Stimulated activated effector memory CD8-positive, alpha-beta T cell treated with anti-CD3 and anti-CD28 coated beads, Interleukin-12 subunit alpha, Interleukin-12 subunit beta, amount 100 ng/mL, for 72 hours (primary cell): Measurements from ENCODE around the gene PSMD9.
"Not testable (repeated sequence)": the region's sequence is repeated elsewhere in the genome, so short reads cannot be mapped to it uniquely, and the experiment has no call there.

Source experiments
- ATAC-seq: fragments of 150-1000 bp; cut with Tn5 transposase; 2 replicates; pipeline ENCODE4 v1.10.0; 2021
- DNase-seq, 2 donors: peaks; one replicate each; pipeline ENCODE4 v3.0.0; 2021 to 2022; ENCODE audit warnings: low spot score in 2 of 2
- H3K27ac Mint-ChIP-seq: one replicate; pipeline ENCODE4 v1.8.0; 2022; ENCODE audit warnings: mild to moderate bottlenecking, mixed read lengths
- H3K36me3 Mint-ChIP-seq: one replicate; pipeline ENCODE4 v1.8.0; 2022; ENCODE audit warnings: mild to moderate bottlenecking, mixed read lengths
- H3K4me1 Mint-ChIP-seq: one replicate; pipeline ENCODE4 v1.8.0; 2022; ENCODE audit warnings: mixed read lengths
- H3K4me3 Mint-ChIP-seq: one replicate; pipeline ENCODE4 v1.8.0; 2022; ENCODE audit warnings: mild to moderate bottlenecking, mixed read lengths
- H3K9me3 Mint-ChIP-seq: one replicate; pipeline ENCODE4 v1.8.0; 2022; ENCODE audit warnings: mixed read lengths

Gene PSMD9

DNA sequence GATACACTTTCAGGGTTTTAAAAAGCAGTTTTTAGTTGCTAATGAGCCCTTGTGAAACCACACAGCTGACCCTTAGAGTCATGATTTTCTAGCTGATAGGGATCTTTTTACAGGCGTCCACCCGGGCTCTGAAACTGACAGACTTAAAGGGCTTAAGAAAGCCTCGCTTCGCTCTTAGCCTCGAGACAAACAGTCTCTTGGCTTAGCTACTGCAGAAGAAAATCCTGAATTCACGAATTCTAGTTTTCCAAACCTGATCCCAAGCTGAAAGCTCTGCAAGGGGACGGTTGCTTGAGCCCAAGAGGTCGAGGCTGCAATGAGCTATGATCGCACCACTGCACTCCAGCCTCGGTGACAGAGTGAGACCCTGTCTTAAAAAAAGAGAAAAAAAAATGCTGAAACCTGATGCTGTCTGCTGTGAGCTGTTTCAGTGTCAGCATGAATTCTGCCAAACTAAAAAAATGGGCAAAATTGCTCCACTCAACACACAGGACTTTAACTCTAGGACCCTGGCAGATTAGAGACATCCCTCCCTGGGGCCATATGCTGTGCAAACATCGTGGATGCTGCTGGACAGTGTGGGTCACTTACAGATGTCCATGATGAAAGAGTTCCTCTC is 26.8 kb upstream of the PSMD9 start:
- no peak overlapping the region for H3K27ac Mint-ChIP-seq

DNA sequence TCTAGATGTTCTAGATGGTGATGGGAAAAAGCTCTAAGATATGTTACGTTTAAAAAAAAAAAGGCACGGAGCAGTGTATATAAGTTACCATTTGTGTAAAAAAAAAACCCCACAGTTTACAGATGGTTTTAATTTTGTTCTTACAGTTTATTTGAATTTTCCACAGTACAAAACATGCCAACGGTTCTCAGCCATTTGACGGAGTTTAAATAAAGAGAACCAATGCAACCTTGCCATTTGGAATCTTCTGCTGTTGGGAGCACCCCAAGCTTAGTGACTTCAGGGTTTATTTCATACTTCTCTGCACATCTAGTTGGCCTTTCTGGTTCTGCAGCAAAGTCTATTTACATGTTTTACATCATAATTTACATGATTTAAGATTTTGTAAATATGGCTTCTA is 22.3 kb upstream of the PSMD9 start:
- Mint-ChIP-seq H3K27ac (no peak overlapping the region), H3K9me3 (no peaks in the 10 kb centered on the region), H3K4me1 (no peaks in the 10 kb centered on the region), H3K4me3 (no peak overlapping the region), H3K36me3 (no peaks in the 10 kb centered on the region)
- no peak for DNase-seq
- no peak for ATAC-seq

More for the DNA sequence above, 26.8 kb upstream of the PSMD9 start:
- Mint-ChIP-seq H3K4me3 (no peak overlapping the region), H3K9me3 (no peaks in the 10 kb centered on the region), H3K4me1 (peaks cover 2% of the 10 kb centered on the region), H3K36me3 (no peaks in the 10 kb centered on the region)
- DNase-seq (no peak), ATAC-seq (no peak)

DNA sequence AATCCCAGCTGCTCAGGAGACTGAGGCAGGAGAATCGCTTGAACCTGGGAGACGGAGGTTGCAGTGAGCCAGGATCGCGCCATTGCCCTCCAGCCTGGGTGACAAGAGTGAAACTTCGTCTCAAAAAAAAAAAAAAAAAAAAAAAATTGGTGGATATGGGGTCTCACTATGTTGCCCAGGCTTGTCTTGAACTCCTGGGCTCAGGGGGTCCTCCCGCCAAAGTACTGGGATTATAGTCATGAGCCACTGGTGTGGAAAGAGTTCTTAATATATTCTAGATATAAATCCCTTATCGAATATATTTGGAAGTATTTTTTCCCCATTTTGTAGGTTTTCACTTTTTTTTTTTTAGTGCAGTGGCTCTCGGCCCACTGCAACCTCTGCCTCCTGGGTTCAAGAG is 19.4 kb upstream of the PSMD9 start:
- H3K36me3 Mint-ChIP-seq, ATAC-seq, DNase-seq, H3K27ac Mint-ChIP-seq, H3K9me3 Mint-ChIP-seq, H3K4me1 Mint-ChIP-seq, H3K4me3 Mint-ChIP-seq: not testable (repeated sequence)

DNA sequence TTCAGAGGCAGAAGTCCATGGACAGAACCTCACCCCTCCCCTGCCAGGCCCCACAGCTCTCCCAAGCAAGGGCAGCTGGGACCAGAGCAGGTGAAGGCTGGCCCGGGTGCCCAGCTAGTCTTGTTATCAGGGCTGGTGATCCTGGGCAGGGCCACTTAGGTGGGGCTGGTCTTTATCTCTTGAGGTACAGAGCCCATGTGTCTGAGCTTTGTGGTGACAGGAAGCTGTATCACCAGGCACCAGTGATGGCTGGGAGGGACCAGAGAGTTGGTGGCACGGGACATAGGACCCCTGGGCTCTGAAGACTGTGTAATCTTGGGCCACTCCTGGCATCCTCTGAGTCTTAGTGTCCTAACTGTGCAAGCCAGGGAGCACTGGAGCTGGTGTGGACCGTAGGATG is 17.1 kb upstream of the PSMD9 start:
- no peak overlapping the region for H3K4me3 Mint-ChIP-seq
- no peaks in the 10 kb centered on the region for H3K9me3 Mint-ChIP-seq
- DNase-seq = no peak
- no peak overlapping the region for H3K27ac Mint-ChIP-seq
- ATAC-seq = peak; percentile 13
- H3K4me1 Mint-ChIP-seq = no peaks in the 10 kb centered on the region
- H3K36me3 Mint-ChIP-seq = no peaks in the 10 kb centered on the region

DNA sequence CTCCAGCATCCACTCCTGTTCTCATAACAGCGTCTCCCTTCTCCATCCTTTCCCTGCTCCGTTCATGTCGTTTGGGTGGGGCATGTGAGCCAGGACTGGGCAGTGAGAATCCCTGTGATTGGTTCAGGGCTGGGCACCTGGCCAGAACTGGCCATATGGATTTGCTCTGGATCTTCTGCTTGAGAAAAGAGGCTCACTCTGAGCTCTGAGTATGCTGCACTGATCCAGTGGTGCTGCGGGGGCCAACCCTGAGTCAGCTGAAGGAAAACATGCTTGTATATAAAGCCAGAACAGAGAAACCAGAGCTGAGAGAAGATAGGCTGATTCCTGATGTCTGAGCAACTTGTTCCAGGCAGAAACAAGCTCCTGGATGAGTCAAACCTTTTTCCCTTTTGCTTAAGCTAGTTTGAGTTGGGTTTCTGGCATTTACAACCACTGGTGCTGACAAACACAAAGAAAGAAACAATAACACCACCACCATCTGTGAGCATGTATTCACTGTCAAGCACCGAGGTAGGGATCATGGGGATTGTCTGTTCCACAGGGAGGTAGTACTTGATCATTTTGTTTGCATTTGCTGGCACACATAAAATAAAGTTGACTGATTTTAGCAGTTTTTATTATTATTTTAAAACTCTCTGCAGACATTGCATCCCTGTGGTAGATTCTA is 15.9 kb upstream of the PSMD9 start:
- no peak for DNase-seq

DNA sequence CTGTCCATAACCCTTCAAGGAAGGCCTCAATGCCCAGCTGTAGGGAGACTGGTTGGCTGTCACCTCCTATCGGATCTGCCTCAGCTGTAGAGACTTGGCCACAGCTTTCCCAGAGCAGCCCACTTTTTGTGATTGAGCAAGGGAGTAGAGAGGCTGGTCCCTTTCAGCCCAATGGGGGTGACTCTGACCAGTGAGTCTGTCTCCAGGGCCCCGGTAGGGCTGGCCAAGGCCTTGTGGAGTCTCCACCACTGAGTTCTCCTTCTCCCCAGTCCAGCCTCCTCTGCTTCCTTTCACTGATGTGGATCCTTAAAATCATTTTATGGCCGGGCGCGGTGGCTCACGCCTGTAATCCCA is 15.4 kb upstream of the PSMD9 start:
- ATAC-seq = no peak

More for the DNA sequence above, 15.9 kb upstream of the PSMD9 start:
- Mint-ChIP-seq H3K27ac (peak overlapping the region; percentile 26), H3K4me1 (no peaks in the 10 kb centered on the region), H3K9me3 (no peaks in the 10 kb centered on the region), H3K4me3 (no peak overlapping the region), H3K36me3 (no peaks in the 10 kb centered on the region)
- ATAC-seq = peak; percentile 68

DNA sequence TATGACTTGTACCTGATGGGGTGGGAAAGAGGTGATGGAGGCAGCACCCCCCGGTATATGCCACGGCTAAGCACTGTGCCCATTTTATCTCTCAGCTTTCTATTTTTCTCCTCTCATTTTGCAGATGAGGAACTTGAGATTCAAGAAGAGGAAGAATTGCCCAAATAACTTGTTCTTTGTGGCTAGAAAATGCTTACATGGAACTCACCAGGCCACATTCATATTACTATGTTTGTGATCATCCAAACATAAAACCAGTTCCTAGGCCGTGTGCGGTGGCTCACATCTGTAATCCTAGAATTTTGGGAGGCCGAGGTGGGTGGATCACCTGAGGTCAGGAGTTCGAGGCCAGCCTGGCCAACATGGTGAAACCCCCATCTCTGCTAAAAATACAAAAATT is 14.5 kb upstream of the PSMD9 start:
- H3K27ac Mint-ChIP-seq = no peak overlapping the region
- no peaks in the 10 kb centered on the region for H3K9me3 Mint-ChIP-seq
- H3K36me3 Mint-ChIP-seq = no peaks in the 10 kb centered on the region
- H3K4me1 Mint-ChIP-seq = no peaks in the 10 kb centered on the region
- no peak for ATAC-seq
- no peak overlapping the region for H3K4me3 Mint-ChIP-seq
- no peak for DNase-seq

More for the DNA sequence above, 15.4 kb upstream of the PSMD9 start:
- no peak overlapping the region for H3K4me3 Mint-ChIP-seq
- H3K9me3 Mint-ChIP-seq = no peaks in the 10 kb centered on the region
- H3K27ac Mint-ChIP-seq = no peak overlapping the region
- no peaks in the 10 kb centered on the region for H3K36me3 Mint-ChIP-seq
- DNase-seq = no peak
- no peaks in the 10 kb centered on the region for H3K4me1 Mint-ChIP-seq

DNA sequence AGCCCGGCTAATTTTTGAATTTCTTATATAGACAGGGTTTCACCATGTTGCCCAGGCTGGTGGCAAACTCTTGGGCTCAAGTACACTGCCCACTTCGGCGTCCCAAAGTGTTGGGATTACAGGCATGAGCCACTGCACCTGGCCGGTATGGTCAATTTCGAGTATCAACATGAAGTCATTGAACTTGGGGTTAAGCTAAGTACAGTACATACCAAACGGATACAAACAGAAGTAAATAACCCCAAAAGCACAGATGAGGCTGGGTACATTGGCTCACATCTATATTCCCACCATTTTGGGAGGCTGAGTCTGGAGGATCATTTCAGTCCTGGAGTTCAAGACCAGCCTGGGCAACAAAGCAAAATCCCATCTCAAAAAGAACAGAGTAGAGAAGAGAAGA is 13.0 kb upstream of the PSMD9 start:
- ATAC-seq (no peak), DNase-seq (no peak)
- Mint-ChIP-seq H3K36me3 (no peaks in the 10 kb centered on the region), H3K4me1 (no peaks in the 10 kb centered on the region), H3K27ac (no peak overlapping the region), H3K9me3 (no peaks in the 10 kb centered on the region), H3K4me3 (no peak overlapping the region)

DNA sequence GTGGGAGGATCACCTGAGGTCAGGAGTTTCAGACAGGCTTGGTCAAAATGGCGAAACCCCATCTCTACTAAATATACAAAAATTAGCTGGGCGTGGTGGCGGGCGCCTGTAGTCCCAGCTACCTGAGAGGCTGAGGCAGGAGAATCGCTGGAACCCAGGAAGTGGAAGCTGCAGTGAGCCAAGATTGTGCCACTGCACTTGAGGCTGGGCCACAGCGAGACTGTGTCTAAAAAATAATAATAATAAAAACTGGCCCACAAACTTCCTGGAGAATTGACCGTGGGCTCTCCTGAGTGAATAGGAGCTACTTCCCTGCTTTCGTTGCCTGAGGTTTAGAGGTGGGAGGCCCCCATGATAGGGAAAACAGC is 12.5 kb upstream of the PSMD9 start:
- DNase-seq, H3K9me3 Mint-ChIP-seq, H3K27ac Mint-ChIP-seq, H3K36me3 Mint-ChIP-seq, H3K4me3 Mint-ChIP-seq, ATAC-seq, H3K4me1 Mint-ChIP-seq: not testable (repeated sequence)

DNA sequence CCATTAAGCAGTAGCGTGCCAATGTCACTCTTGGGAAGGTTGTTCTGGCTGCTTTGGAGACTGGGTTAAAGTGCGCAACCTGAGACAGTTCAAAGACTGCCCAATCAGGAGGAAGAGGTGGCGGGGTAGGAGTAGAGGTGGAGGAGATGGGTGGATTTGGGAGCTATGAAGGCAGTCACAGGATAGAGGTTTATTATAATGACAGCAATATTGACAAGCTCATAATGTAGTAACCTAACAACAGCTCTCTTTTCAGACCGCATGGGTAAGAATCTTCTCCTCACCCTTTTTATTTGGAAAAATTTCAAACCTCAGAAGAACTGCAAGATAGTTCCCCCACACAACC is 5.3 kb upstream of the PSMD9 start:
- Mint-ChIP-seq H3K9me3 (no peaks in the 10 kb centered on the region), H3K27ac (no peak overlapping the region), H3K36me3 (no peaks in the 10 kb centered on the region), H3K4me3 (no peak overlapping the region), H3K4me1 (no peaks in the 10 kb centered on the region)
- peak; percentile 42 for ATAC-seq
- no peak for DNase-seq

DNA sequence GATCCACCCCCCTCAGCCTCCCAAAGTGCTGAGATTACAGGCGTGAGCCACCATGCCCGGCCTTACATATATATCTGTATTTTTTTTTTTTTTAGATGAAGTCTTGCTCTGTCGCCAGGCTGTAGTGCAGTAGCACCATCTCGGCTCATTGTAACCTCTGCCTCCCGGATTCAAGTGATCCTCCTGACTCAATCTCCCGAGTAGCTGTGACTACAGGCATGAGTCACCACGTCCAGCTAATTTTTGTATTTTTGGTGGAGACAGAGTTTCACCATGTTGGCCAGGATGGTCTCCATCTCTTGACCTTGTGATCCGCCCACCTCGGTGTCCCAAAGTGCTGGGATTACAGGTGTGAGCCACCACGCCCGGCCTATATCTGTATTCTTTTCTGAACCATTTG is 3.5 kb upstream of the PSMD9 start:
- not testable (repeated sequence) for ATAC-seq, H3K4me1 Mint-ChIP-seq, DNase-seq, H3K27ac Mint-ChIP-seq, H3K4me3 Mint-ChIP-seq, H3K9me3 Mint-ChIP-seq
- peaks cover 14% of the 10 kb centered on the region for H3K36me3 Mint-ChIP-seq

DNA sequence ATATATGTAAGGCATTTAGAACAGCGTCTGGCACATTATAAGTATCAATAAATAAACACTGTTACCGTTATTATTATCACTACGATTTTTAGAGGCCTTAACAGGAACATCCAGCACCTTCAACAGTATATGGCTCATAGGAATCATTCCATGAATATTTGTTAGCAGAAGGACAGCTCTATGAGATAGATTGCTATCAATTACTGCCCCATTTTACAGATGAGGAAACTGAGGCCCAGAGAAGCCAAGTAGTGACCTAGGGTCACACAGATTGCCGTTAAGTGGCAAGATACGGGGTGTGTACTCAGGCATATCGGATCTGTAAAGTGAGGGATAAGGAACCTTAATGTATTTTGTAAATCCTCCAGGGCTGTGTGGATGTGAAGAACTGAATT is 510 bp upstream of the PSMD9 start:
- H3K4me3 Mint-ChIP-seq = peak overlapping the region; percentile 99
- DNase-seq = no peak
- ATAC-seq = no peak
- peak overlapping the region; percentile 98 for H3K27ac Mint-ChIP-seq
- peaks cover 35% of the 10 kb centered on the region for H3K36me3 Mint-ChIP-seq
- no peaks in the 10 kb centered on the region for H3K9me3 Mint-ChIP-seq
- peaks cover 12% of the 10 kb centered on the region for H3K4me1 Mint-ChIP-seq

DNA sequence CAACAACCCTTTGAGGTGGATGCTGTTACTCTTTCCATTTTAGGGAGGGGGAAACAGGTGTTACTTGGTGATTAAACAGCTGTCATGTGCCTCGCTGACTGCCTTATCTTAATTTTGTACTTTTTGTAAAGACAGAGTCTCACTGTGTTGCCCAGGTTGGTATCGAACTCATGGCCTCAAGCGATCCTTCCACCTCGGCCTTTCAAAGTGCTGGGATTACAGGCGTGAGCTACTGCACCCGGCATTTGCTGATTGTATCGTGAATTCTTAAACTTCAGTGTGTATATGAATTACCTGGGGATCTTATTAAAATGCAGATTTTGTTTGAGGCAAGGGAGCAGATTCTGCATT is 659 bp downstream of the PSMD9 start:
- Mint-ChIP-seq H3K9me3 (no peaks in the 10 kb centered on the region), H3K4me3 (peak overlapping the region; percentile 99), H3K36me3 (peaks cover 43% of the 10 kb centered on the region), H3K27ac (peak overlapping the region; percentile 98), H3K4me1 (peaks cover 24% of the 10 kb centered on the region)
- no peak for DNase-seq
- no peak for ATAC-seq

DNA sequence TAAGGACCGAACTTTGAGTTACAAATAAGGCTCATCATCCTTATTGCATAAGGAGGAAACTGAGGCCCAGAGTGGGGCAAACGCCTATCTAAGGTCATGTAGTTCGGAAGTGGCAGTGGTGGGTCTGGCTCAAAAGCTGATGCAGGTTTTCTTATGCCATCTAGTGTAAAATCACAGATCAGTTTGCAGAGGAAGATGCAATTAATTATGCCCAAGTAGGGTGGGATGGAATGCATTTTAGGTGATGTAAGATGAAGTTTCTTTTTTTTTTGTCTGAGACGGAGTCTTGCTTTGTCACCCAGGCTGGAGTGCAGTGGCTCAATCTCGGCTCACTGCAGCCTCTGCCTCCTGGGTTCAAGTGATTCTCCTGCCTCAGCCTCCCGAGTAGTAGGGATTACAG is 1.1 kb downstream of the PSMD9 start:
- Mint-ChIP-seq H3K27ac (peak overlapping the region; percentile 98), H3K36me3 (peaks cover 47% of the 10 kb centered on the region), H3K4me3 (peak overlapping the region; percentile 99), H3K4me1 (peaks cover 26% of the 10 kb centered on the region)
- not testable (repeated sequence) for DNase-seq, H3K9me3 Mint-ChIP-seq, ATAC-seq

DNA sequence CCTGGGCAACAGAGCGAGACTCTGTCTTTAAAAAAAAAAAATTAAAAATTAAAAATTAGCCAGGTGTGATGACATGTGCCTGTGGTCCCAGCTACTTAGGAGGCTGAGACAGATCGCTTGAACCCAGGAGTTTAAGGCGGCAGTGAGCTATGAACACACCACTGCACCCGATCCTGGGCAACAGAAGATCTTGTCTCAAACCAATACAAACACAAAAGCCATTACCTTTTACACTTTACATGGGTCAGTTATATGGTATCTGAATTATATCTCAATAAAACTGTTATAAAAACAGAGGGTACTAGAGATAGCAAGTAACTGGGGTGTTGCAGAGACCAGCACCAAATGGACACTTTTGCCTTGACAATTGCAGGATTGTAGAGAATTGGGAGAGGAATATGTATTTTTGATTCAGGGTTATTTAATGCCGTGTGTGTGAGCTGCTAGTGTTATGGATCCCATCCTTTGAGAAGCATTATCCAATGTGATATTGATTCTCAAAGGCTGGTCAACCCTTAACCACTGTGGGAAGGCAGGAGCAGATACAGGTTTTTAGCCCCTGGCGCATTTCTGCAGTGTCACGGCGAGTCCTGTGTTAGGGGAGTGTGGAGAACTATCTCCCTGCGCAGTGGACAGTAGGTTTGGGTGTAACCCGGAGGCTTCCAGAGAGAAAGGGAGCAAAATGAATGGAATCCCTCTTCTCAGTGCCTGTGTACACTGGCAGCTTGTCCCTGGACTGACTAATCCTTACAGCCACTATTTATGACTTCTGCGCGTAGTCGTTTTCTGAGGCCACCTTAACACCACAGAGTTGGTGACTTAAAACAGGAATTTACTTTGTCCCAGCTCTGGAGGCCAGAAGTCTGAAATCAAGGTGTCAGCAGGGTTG is 4.3 kb downstream of the PSMD9 start:
- DNase-seq = no peak
- Mint-ChIP-seq H3K9me3 (no peaks in the 10 kb centered on the region), H3K36me3 (peaks cover 80% of the 10 kb centered on the region), H3K27ac (peak overlapping the region; percentile 90), H3K4me3 (no peak overlapping the region), H3K4me1 (peaks cover 31% of the 10 kb centered on the region)
- no peak for ATAC-seq

DNA sequence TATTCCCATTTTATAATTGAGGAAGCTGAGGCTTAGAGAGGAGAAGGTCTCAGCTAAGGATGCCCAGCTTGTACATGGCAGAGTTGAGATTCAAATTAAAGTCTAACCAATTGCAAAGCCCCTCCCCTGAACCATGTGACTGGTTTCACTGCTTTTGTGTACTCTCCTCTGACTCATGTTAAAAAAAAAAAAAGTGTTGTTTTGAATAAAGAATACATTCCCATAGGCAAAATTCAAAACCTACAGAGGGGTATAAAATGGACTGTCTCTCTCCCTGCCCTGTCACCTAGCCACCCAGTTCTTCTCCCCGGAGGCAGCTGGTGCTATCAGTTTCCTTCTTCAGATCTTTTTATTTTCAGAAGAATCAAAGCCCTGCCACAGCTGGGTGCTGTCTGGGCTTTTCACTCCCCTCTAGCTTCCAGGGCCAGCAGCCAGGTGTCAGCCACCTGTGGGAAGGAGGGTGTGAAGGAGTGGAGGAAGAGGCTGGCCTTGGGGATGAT is 5.4 kb downstream of the PSMD9 start:
- peak; percentile 71 for ATAC-seq
- H3K9me3 Mint-ChIP-seq = no peaks in the 10 kb centered on the region
- no peak for DNase-seq
- H3K27ac Mint-ChIP-seq = peak overlapping the region; percentile 90
- peak overlapping the region; percentile 15 for H3K4me3 Mint-ChIP-seq
- peaks cover 84% of the 10 kb centered on the region for H3K36me3 Mint-ChIP-seq
- H3K4me1 Mint-ChIP-seq = peaks cover 31% of the 10 kb centered on the region
